ENCODE results near the gene MCCD1.

Gene MCCD1

GRCh38 chr6:31543639-31544038 lies 14.9 kb downstream of the MCCD1 start (continued):
- no peak for TF ChIP-seq ZNF37A (tag by site-specific recombination; IDR thresholded peaks at IDR 0.05)
- TF ChIP-seq ZSCAN23 (tag by site-specific recombination; IDR thresholded peaks at IDR 0.05), result no peak
- no peak for TF ChIP-seq SETDB1 (IDR thresholded peaks at IDR 0.05; ENCODE audit: insufficient read length, low read length)
- TF ChIP-seq ZNF174 (tag by site-specific recombination; IDR thresholded peaks at IDR 0.05), result no peak
- TF ChIP-seq ZNF785 (tag by site-specific recombination; IDR thresholded peaks at IDR 0.05), result no peak
- TF ChIP-seq, protein P1, sequence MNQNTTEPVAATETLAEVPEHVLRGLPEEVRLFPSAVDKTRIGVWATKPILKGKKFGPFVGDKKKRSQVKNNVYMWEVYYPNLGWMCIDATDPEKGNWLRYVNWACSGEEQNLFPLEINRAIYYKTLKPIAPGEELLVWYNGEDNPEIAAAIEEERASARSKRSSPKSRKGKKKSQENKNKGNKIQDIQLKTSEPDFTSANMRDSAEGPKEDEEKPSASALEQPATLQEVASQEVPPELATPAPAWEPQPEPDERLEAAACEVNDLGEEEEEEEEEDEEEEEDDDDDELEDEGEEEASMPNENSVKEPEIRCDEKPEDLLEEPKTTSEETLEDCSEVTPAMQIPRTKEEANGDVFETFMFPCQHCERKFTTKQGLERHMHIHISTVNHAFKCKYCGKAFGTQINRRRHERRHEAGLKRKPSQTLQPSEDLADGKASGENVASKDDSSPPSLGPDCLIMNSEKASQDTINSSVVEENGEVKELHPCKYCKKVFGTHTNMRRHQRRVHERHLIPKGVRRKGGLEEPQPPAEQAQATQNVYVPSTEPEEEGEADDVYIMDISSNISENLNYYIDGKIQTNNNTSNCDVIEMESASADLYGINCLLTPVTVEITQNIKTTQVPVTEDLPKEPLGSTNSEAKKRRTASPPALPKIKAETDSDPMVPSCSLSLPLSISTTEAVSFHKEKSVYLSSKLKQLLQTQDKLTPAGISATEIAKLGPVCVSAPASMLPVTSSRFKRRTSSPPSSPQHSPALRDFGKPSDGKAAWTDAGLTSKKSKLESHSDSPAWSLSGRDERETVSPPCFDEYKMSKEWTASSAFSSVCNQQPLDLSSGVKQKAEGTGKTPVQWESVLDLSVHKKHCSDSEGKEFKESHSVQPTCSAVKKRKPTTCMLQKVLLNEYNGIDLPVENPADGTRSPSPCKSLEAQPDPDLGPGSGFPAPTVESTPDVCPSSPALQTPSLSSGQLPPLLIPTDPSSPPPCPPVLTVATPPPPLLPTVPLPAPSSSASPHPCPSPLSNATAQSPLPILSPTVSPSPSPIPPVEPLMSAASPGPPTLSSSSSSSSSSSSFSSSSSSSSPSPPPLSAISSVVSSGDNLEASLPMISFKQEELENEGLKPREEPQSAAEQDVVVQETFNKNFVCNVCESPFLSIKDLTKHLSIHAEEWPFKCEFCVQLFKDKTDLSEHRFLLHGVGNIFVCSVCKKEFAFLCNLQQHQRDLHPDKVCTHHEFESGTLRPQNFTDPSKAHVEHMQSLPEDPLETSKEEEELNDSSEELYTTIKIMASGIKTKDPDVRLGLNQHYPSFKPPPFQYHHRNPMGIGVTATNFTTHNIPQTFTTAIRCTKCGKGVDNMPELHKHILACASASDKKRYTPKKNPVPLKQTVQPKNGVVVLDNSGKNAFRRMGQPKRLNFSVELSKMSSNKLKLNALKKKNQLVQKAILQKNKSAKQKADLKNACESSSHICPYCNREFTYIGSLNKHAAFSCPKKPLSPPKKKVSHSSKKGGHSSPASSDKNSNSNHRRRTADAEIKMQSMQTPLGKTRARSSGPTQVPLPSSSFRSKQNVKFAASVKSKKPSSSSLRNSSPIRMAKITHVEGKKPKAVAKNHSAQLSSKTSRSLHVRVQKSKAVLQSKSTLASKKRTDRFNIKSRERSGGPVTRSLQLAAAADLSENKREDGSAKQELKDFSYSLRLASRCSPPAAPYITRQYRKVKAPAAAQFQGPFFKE (tag by site-specific recombination; IDR thresholded peaks at IDR 0.05; ENCODE audit: borderline replicate concordance), result no peak
- TF ChIP-seq ZNF76 (tag by site-specific recombination; IDR thresholded peaks at IDR 0.05; ENCODE audit: borderline replicate concordance, low read depth), result no peak
- TF ChIP-seq ZNF585B (tag by site-specific recombination; IDR thresholded peaks at IDR 0.05), result no peak
- no peak for TF ChIP-seq ZNF660 (tag by site-specific recombination; IDR thresholded peaks at IDR 0.05)
- no peak for TF ChIP-seq ZBTB48 (tag by site-specific recombination; IDR thresholded peaks at IDR 0.05)

DNA sequence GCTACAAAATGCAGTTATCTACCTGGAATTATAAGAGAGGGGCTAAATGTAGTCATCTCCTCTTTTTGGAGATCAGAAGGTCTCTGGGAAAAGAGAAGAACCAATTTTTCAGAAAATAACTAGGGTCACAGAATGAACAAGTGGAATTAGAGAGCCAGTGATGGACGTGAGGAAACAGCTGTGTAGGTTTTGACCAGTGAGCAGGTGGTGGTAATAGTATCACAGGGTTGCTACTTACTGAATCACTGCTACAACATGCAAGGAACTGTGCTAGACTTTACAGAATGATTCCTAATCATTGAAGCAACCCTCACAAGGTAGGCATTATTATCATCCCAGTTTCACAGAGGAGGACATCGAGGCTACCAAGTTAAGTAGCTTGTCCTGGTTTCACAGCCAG lies 15.9 kb downstream of the MCCD1 start:
- H3K27ac ChIP-seq (ENCODE audit: extremely low read depth, low read depth, low read length), result no peak overlapping the region
- H3K4me3 ChIP-seq (ENCODE audit: low read depth, low read length), result no peak overlapping the region
- peaks cover 19 to 33% of the 10 kb centered on the region in 2 experiments for H3K36me3 ChIP-seq (ENCODE audit: control insufficient read depth in 2 of 2, insufficient read depth in 1 of 2, low read length in 2 of 2)
- no peaks in the 10 kb centered on the region for H3K9me3 ChIP-seq (ENCODE audit: control insufficient read depth, insufficient read depth, low read depth, low read length)
- H3K4me1 ChIP-seq (ENCODE audit: control insufficient read depth, insufficient read depth, low read length), result peaks cover 5% of the 10 kb centered on the region
- CTCF ChIA-PET, result interaction anchor here (0.7 to 13.9 kb wide), 5 partner anchors 38 to 78 kb away, joined by 3 to 431 read pairs (median 5); partner anchors contain the start of genes LST1, LTB and NCR3
- TF ChIP-seq ZBTB1 (tag by site-specific recombination; IDR thresholded peaks at IDR 0.05) (no peak), PATZ1 (tag by site-specific recombination; IDR thresholded peaks at IDR 0.05) (no peak), ZNF473 (tag by site-specific recombination; IDR thresholded peaks at IDR 0.05) (no peak), ZXDB (tag by site-specific recombination; IDR thresholded peaks at IDR 0.05) (no peak), GLIS1 (tag by site-specific recombination; IDR thresholded peaks at IDR 0.05) (no peak), SP3 (tag by site-specific recombination; IDR thresholded peaks at IDR 0.05) (no peak)
- POLR2A ChIA-PET, result interaction anchor here (3.1 kb wide), 1 partner anchor 283 kb away, joined by 20 read pairs; the partner anchor contains the start of gene HSPA1B

DNA sequence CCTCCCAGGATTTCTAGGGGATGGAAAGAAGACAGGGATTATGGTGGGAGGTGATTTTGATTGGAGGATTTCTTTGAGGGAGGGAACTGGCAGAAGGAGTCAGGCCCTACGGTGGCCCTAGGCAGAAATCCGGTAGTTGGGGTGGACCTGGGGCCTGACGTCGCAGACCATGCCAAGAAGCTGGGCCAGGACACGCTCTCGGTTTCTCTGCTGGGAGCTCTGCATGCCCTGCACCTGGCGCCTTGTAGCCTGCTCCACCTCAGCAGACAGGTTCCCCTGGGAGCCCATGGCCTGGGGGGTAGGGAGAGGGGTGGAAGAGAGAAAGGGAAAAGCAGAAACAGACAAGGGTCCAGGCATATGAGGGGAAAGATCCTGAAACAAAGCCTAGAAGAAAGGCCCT lies 16.5 kb downstream of the MCCD1 start:
- POLR2A ChIA-PET, result interaction anchor here (0.6 to 3.1 kb wide), 2 partner anchors 129 to 282 kb away, joined by 4 to 20 read pairs; partner anchors contain the start of gene HSPA1B
- no peaks in the 10 kb centered on the region for H3K9me3 ChIP-seq (ENCODE audit: control insufficient read depth, insufficient read depth, low read depth, low read length)
- peaks cover 2% of the 10 kb centered on the region; the same call in 1 of the 2 replicates for H3K4me1 ChIP-seq (ENCODE audit: control insufficient read depth, insufficient read depth, low read length)
- no peak overlapping the region for H3K4me3 ChIP-seq (ENCODE audit: low read depth, low read length)
- H3K36me3 ChIP-seq (ENCODE audit: control insufficient read depth in 2 of 2, insufficient read depth in 1 of 2, low read length in 2 of 2), result peaks cover 16 to 32% of the 10 kb centered on the region in 2 experiments; a peak in 2 of 3 replicates
- CTCF ChIA-PET, result interaction anchor here (1.5 to 13.9 kb wide), 4 partner anchors 37 to 78 kb away, joined by 3 to 431 read pairs (median 35); partner anchors contain the start of genes LST1, LTB and NCR3
- no peak overlapping the region for H3K27ac ChIP-seq (ENCODE audit: extremely low read depth, low read depth, low read length)
- TF ChIP-seq ZNF19 (tag by site-specific recombination; IDR thresholded peaks at IDR 0.05; ENCODE audit: low read depth), result no peak
- TF ChIP-seq SP2 (tag by site-specific recombination; IDR thresholded peaks at IDR 0.05), result peak; percentile 43
